ENCODE results near the gene KRTAP4-5. TPM values are rescaled to one million over a fixed set of nuclear protein-coding genes. Genes with fewer than 3 reads are reported as not detected.
"Not testable (repeated sequence)": the region's sequence is repeated elsewhere in the genome, so short reads cannot be mapped to it uniquely, and the experiment has no call there.

KRTAP4-5 gene
- not detected in 2 replicates for total RNA-seq

DNA sequence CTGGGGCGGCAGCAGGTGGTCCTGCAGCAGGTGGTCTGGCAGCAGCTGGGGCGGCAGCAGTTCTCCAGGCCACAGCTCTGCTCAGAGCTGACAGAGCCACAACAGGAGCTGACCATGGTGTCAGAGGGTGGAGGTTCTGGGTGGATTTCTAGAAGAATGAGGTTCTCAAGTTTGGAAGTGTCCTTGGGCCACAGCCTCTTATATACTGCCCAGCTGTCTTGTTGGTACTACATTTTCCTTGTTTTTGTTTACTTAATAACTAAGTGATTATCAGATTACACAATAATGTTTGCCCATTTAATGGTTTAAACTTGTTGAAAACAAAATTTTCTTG is at the start of gene KRTAP4-5:
TSS of gene KRTAP4-5 (minus strand) at position 174 of the 334 bp plus-strand sequence. CDS start at position 116, 58 bp downstream.
- intact Hi-C loops (cut with micrococcal nuclease) = no loop called here

DNA sequence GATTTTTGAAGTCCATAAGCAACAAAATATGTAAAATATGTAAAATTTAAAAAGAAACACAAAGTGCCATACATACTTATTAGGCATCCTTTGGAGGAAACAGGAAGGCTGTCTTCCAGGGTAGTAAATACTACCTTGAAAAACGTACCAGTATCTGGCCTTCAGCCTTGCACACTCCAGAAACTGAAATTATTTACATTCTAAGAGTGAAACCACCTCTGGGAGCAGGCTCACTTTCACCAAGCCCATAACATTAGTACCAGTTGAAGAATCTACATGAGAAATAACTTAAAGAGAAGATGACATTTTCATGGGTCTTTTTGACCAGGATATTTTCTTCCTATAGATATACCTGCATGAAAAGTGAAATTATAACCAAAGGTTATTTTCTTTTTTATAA is 46.4 kb upstream of the KRTAP4-5 start:
- intact Hi-C loops (cut with micrococcal nuclease) = no loop called here

DNA sequence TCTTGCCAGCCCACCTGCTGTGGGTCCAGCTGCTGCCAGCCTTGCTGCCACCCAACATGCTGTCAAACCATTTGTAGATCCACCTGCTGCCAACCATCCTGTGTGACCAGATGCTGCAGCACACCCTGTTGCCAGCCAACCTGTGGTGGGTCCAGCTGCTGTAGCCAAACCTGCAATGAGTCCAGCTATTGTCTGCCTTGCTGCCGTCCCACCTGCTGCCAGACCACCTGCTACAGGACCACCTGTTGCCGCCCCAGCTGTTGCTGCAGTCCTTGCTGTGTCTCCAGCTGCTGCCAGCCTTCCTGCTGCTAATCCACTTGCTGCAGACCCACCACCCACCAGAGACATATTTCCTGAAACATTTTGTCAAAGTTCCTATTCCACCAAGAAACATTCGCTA is 40.7 kb upstream of the KRTAP4-5 start:
- intact Hi-C loops (cut with micrococcal nuclease) = no loop called here

DNA sequence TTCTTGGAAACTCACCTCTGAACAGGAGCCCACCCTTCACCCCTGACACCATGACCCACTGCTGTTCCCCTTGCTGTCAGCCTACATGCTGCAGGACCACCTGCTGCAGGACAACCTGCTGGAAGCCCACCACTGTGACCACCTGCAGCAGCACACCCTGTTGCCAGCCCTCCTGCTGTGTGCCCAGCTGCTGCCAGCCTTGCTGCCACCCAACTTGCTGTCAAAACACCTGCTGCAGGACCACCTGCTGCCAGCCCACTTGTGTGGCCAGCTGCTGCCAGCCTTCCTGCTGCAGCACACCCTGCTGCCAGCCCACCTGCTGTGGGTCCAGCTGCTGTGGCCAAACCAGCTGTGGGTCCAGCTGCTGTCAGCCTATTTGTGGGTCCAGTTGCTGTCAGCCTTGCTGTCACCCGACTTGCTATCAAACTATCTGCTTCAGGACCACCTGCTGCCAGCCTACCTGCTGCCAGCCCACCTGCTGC is 40.3 kb upstream of the KRTAP4-5 start, which contains the start of gene KRTAP9-1:
TSS of gene KRTAP9-1 (plus strand) at position 51 of the 482 bp plus-strand sequence. CDS start at position 51, 0 bp downstream.
- intact Hi-C loops (cut with micrococcal nuclease) = not testable (repeated sequence)

DNA sequence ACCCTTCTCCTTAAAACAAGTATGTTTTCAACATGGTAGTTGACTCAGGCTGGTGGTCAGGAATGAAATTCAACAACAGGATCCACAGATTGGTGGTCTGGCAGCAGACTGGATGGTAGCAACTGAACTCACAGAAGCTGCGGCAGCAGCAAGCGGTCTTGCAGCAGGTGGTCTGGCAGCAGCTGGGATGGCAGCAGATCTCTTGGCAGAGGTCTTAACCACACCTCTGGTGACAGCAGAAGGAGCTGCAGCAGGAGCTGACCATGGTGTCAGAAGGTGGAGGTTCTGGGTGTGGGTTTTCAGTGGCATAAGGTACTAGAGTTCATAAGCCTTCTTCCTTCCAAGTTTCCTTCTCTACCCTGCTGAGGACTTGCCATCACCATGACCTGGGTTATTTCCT is 37.2 kb upstream of the KRTAP4-5 start:
- intact Hi-C loops (cut with micrococcal nuclease) = no loop called here

DNA sequence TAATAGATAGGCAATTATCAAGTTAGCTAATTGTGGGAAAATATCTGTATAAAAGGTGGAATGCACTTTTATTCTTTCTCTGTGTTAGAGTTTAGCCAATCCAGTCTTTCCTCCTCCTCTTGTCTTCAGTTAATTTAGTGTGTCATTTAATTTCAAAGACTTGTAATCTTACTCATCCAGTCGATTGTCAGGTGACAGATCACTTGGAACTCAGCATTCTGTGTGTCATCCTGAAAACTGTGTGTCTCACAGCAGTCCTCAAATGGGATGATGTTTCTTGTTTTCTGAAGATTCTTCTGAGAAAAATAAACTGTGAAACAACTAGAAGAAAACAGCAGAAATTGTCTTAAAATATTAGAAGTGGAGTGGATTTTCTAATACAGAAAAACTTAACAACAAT is 35.4 kb upstream of the KRTAP4-5 start:
- intact Hi-C loops (cut with micrococcal nuclease) = no loop called here

DNA sequence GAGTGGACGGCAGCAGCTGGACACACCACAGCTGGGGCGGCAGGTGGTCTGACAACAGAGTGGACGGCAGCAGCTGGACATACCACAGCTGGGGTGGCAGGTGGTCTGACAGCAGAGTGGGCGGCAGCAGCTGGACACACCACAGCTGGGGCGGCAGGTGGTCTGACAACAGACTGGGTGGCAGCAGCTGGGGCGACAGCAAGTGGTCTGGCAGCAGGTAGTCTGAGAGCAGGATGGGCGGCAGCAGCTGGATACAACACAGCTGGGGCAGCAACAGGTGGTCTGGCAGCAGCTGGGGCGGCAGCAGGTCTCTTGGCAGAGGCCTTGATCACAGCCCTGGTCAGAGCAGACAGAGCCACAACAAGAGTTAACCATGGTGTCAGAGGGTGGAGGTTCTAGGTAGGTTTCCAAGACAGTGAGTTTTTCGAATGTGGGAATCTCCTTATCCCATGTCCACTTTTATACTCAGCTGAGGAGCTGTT is 34.9 kb upstream of the KRTAP4-5 start, which contains the start of gene KRTAP4-1:
TSS of gene KRTAP4-1 (minus strand) at position 432 of the 482 bp plus-strand sequence. CDS start at position 375, 57 bp downstream.
- intact Hi-C loops (cut with micrococcal nuclease) = no loop called here

DNA sequence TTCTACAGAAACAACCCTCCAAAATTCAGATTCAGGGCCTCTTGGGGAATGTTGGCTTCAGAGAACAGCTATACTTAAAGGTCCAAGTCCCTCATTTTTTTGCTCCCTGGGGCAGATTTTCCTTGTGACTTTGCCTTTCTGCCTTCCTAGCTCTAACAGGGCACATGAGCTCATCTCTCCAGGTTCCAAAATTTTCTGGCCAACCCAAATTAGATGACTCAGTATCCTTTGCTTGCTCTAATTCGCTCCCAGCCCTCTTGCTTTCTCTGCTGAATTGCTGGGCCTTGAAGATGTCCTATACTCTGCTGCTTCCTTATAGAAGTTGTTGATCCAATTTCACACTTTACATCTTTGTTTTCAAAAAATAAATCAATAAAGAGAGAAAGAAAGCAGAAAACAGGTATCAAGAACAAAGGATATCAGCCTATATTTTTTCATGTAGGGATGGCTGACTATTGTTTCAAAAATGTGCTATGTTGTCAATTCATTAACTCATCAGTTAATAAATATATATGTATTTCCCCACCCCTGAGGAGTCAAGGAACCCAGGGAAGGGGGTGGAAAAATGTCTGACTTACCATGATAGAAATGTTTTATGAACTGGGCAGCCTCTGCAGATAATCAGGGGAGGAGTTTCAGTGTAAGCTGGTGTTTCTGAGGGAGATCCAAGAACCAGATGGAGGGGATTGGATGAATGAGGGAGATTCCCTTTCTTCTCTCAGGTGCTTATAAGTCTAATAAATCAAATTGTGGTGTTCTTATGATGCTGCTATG is 29.4 kb upstream of the KRTAP4-5 start:
- intact Hi-C loops (cut with micrococcal nuclease) = no loop called here

DNA sequence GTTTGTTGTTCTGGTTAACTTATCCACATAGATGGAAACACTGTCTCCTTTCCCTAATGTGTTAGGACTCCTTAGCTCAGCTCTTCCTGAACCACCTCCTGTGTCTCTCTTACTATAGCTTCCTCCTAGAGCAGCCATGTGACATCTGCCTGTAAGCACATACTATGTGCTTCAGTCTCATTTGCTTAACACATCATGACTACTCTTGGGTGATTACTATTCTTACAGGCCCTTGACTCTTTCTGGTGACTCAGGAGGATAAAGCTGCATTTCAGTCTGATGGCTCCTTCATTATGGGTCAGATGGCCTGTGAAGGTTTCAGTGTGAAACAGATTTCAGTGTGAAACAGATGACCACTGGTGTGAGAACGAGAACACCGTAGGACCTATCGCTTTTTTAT is 28.7 kb upstream of the KRTAP4-5 start:
- intact Hi-C loops (cut with micrococcal nuclease) = no loop called here

DNA sequence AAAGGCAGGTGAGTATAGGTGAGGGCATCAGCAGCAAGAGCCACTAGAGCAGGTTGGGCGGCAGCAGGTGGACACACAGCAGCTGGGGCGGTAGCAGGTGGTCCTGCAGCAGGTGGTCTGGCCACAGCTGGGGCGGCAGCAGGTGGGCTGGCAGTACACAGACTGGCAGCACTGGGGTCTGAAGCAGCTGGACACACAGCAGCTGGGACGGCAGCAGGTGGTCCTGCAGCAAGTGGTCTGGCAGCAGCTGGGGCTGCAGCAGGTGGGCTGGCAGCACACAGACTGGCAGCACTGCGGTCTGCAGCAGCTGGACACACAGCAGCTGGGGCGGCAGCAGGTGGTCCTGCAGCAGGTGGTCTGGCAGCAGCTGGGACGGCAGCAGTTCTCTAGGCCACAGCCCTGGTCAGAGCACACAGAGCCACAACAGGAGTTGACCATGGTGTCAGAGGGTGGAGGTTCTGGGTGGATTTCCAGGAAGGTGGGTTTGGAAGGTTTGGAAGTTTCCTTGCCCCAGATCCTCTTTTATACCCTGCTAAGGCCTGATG is 28.2 kb upstream of the KRTAP4-5 start, which contains the start of gene KRTAP4-2:
TSS of gene KRTAP4-2 (minus strand) at position 495 of the 545 bp plus-strand sequence. CDS start at position 438, 57 bp downstream.
- intact Hi-C loops (cut with micrococcal nuclease) = no loop called here

DNA sequence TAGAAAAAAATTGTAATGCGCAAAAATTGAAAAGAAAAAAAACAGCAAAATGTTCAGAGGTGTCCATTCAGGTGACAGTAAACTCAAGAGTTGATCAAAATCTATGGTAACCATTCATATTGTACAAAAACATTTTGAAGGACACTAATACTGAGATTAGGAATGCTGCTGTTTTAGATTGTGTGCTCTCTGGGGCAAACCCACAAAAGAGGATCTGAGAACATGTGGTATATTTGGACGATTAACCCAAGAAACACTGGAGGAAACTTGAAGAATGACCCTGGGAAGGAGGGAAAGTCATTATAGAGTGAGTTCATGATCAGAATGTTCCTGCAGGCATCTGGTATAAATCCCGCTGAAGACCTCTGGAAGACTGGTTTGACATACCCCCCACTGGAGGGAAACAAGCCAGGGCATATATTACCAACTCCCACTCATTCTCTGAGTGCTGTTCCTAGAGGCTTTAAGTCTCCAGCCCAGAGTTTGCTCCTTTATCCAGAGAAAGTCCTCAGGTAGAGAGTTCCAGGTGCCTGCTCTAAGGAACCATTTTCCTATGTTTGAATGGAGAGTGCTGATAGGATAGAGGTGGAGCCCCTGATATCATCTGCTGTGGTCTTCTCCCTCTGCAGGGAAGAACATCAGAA is 27.2 kb upstream of the KRTAP4-5 start:
- intact Hi-C loops (cut with micrococcal nuclease) = no loop called here

DNA sequence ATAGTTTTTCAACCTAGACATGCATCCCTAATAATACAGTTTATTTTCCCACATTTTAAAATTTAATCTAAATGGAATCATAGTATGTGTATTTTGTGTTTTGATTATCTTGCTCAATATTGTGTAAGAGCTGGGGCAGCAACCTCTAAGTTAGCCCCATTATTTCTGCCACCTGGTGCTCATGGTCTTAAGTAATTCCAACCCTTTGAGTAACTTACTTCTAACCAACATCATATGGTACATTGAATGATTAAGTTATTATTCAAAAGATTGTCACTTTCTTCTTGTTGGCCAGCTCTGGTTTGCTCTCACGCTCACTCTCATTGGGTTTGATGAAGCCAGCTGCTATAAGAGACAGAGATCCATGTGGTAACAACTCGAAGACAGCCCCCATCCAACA is 22.3 kb upstream of the KRTAP4-5 start:
- intact Hi-C loops (cut with micrococcal nuclease) = no loop called here

DNA sequence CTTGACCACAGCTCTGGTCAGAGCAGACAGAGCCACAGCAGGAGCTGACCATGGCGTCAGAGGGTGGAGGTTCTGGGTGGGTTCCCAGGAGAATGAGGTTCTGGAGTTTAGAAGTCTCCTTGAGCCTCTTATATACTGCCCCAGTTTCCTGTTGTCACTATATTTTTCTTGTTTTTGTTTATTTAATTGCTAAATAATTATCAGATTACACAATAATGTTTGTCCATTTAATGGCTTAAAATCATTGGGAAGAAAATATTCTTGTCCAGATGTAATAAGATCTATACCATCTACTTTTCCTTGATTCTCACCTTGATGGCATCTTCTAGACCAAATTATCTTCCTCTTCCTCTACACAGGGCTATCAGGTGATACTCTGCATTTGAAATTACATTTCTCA is 18.5 kb upstream of the KRTAP4-5 start, which contains the start of gene KRTAP4-3:
TSS of gene KRTAP4-3 (minus strand) at position 101 of the 400 bp plus-strand sequence. CDS start at position 52, 49 bp downstream.
- intact Hi-C loops (cut with micrococcal nuclease) = no loop called here

DNA sequence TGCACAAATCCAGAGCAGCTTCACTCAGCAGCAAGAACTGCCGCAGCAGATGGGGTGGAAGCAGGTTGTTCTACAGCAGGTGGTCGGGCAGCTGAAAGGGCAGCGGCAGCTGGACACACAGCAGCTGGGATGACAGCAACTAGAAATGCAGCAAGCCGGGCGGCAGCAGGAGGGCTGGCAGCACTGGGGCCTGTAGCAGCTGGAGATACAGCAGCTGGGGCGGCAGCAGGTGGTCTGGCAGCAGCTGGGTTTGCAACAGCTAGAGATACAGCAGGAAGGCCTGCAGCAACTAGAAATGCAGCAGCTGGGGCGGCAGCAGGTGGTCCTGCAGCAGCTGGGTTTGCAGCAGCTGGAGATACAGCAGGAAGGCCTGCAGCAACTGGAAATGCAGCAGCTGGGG is 17.9 kb upstream of the KRTAP4-5 start:
- intact Hi-C loops (cut with micrococcal nuclease) = no loop called here

DNA sequence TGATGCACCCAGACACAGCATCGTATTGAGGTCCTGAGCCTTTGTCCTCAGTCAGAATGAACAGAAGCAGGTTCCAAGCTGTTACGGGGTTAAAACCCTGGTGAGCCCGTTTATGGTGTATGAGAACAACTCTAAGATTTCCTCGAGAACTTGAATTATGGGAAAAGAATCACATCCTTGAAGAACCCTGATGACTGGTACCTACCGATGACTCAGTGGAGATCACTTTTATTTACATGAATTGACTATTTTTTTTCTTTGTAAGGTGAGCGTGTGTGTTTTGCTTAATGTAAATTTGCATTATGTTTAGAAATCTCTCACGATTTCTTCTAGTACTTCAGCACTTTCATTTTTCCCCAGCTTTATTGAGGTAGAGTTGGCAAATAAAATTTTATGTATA is 14.2 kb upstream of the KRTAP4-5 start:
- intact Hi-C loops (cut with micrococcal nuclease) = no loop called here

DNA sequence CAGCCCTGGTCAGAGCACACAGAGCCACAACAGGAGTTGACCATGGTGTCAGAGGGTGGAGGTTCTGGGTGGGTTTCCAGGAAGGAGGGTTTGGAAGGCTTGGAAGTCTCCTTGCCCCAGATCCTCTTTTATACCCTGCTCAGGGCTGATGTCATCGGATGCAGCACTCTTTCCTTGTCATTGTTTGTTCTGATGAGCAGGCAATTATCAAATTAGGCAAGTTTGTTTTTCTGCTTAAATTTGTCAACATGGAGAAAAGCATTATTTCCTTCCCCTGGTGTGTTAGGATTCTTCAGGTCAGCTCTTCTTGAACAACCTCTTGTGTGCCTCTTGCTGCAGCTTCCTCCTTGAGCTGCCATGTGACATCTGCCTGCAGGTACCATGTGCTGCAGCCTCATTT is 11.0 kb upstream of the KRTAP4-5 start, which contains the start of gene KRTAP4-4:
TSS of gene KRTAP4-4 (minus strand) at position 101 of the 400 bp plus-strand sequence. CDS start at position 44, 57 bp downstream.
- intact Hi-C loops (cut with micrococcal nuclease) = no loop called here

DNA sequence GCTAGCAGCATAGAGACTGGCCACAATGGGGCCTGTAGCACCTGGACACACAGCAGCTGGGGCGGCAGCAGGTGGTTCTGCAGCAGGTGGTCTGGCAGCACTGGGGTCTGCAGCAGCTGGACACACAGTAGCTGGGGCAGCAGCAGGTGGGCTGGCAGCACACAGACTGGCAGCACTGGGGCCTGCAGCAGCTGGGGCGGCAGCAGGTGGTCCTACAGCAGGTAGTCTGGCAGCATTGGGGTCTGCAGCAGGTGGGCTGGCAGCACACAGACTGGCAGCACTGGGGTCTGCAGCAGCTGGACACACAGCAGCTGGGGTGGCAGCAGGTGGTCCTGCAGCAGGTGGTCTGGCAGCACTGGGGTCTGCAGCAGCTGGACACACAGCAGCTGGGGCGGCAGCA is 10.6 kb upstream of the KRTAP4-5 start:
- intact Hi-C loops (cut with micrococcal nuclease) = not testable (repeated sequence)

DNA sequence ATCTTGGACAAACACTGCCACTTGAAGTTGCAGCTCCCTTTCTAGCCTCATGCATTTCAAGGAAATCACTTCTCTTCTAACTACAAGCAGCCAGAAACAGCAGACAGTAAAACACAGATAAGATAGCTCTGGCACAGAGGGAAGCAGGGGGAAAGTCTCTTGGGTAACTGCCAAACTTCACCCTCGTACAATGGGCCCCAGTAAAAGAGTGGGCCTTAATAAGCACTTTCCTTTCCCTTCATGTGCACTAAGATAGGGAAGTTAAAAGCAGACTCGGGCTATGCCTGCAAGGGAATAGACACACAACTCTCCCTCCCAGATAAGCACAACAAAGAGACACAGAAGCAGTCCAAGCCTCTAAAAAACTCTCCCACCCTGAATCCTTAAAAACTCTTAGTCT is 4.2 kb upstream of the KRTAP4-5 start:
- intact Hi-C loops (cut with micrococcal nuclease) = no loop called here

DNA sequence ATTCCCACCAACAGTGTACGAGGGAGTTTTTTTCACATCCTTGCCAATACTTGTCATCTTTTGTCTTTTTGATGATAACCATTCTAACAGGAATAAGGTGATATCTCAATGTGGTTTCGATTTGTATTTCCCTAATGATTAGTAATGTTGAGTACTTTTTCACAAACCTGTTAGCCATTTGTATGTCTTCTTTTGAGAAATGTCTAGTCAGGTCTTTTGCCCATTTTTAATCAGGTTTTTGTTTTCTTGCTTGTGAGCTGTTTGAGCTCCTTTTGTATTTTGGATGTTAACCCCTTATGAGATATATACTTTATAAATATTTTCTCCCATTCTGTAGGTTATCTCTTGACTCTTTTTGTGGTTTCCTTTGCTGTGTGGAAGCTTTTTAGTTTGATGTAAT is 1.9 kb upstream of the KRTAP4-5 start:
- intact Hi-C loops (cut with micrococcal nuclease) = no loop called here

DNA sequence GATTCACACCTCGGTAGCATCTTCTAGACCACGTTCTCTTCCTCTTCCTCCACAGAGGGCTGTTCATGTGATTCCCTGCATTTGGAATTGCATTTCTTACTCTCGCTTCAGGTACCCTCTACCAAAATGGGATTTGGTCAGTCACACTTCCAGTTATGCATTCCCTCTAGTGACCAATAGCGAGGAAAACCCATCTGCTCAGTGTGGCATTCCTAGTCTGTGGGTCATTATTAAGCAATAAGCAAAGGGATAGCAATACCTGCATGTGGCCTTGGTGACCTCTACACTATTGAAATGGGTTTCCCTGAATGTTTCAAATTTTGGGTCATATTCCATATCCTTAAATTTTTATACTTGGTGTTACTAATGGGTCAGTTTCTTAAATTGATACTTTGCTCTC is 401 bp upstream of the KRTAP4-5 start:
- intact Hi-C loops (cut with micrococcal nuclease) = no loop called here

DNA sequence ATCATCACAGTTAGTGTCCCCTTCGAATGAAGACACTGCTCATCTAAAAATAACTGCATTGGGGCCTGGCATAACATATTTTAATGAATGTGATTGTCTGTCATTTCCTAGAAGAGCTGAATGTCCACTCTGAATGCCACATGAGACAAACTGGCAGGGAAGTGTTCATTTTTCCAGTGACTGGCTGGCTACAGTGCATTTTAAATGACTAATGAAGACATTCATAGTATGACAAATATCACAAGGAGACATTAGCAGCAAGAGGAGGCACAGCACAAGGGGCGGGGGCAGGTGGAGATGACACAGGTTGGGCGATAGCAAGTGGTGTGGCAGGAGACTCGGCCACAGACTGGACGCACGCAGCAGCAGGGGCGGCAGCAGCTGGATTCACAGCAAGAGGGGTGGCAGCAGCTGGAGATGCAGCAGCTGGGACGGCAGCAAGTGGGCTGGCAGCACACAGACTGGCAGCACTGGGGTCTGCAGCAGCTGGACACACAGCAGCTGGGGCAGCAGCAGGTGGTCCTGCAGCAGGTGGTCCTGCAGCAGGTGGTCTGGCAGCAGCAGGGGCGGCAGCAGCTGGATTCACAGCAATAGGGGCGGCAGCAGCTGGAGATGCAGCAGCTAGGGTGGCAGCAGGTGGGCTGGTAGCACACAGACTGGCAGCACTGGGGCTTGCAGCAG is 514 bp downstream of the KRTAP4-5 start:
- intact Hi-C loops (cut with micrococcal nuclease) = not testable (repeated sequence)

All from T-helper 1 cell treated with Interleukin-12 subunit alpha and Interleukin-12 subunit beta and Interleukin-4 antibody, amounts not matched to agents 30 ng/mL and 1 ng/mL, for 36 hours (primary cell).